ENCODE data around the gene ZP3.

GRCh38 chr7:76412249-76412648, 12.5 kb upstream of the ZP3 start:
- no peak for TF ChIP-seq CTCF (IDR thresholded peaks at IDR 0.05; ENCODE audit: low read length)
- TF ChIP-seq EZH2phosphoT487 (IDR thresholded peaks at IDR 0.05; ENCODE audit: low read length) = no peak

All from MM.1S (cell line).